ENCODE data around the gene COL10A1.
"Not testable (repeated sequence)": the region's sequence is repeated elsewhere in the genome, so short reads cannot be mapped to it uniquely, and the experiment has no call there.

Gene COL10A1

DNA sequence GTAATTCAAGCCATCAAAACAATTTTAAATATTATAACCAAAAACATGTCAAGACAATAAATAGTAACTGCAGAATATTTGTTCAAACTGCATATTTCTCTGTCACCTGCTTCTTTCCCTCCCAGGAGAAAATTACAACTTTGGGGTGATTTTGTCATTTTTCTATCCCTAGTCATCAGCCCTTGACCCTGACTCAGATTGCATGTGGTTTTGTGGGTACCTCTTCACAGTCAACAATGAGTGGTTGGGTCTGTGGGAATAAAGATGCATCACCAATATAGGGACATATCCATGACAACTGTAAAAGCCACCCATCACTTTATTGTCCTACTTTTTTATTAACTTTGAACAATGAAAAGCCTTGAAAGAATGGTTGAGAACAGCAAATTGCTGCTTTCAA lies 7.3 kb downstream of the COL10A1 start:
- DNase-seq: no peak

- DNase-seq: no peak
These were observed 10.2 kb downstream of the COL10A1 start for GRCh38 chr6:116115781-116116180.

DNA sequence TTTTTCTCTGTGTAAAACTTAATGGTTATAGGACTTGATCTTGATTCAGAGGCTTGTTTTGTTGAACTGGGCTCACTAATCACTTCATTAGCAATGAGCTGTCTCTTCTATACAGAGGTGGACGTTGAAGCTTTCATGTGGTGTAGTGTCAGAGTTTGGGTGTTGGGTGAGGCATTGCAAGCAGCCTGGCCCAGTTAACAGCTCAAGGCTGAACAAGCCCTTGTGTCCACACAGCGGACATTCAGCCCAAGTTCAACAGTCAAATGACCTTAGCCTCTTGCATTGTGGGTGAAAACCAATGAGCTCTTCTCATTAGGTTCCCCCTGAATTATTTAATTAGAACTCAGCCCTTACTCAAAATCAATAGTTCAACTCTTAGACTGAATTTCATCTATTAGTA lies 12.5 kb downstream of the COL10A1 start:
- DNase-seq: no peak

DNA sequence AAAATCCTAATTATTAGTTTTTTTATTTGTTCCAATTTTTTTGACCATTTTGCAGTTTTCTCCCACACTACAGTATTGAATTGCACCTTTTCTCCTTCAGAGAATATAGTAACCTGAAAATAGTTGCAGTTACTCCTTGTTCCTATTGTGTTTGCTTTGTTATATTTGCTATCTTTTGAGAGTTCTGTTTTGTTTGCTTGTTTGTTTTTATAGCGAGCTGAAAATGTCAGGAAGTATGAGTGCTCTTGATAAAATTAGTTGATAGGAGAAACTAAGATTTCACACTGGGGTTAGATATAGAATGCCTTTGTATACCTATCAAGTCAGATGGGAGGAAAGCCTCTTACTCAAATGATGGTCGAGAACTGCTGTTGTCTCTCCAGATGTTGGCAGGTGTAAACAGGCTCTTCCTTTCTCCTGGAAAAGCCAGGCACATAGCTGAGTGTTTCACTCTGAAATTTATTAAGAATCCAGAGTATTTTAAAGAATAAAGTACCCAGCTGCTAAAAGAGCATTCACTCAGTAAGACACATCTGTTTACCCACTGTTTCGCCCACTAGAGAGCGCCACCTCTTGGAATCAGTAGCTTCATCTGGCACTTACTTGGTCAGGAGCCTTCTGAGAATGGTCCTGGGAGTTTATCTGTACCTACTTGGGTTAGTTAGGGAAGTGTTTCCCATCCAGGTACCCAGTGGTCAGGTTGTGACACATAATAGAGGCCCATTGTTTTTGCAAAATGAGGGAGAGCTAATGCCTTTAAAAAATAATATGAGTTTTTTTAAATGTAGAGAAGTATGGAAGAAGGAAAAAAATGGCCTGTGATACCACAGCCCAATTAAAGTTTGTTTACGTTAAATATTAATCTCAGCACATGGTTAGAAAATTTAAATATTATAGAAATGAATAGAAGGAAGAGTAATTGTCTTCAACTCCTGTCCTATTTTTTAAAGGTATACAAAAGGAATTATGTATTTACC lies 14.1 kb downstream of the COL10A1 start:
- peak; percentile 33 for DNase-seq

DNA sequence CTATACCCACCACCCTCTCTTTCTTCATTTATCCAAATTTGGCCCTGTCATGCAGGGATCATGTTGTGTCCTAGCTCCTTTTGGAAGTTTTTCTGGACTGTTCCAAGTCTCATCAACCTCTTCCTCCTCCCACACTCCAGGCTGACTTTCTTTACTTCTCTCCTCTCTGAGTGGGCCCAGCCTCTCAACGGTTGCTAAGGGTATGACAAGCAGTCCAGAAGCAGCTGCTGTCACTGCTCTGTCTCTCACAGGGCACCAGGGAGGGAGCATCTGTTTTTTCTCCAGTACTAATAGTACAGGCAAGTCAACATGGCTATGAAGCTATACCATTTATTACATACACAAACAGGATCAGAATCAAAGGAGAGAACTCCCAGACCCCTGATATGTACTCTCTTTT lies 17.1 kb downstream of the COL10A1 start:
- no peak for DNase-seq

GRCh38 chr6:116106146-116106545 lies 19.8 kb downstream of the COL10A1 start:
- no peak for DNase-seq

DNA sequence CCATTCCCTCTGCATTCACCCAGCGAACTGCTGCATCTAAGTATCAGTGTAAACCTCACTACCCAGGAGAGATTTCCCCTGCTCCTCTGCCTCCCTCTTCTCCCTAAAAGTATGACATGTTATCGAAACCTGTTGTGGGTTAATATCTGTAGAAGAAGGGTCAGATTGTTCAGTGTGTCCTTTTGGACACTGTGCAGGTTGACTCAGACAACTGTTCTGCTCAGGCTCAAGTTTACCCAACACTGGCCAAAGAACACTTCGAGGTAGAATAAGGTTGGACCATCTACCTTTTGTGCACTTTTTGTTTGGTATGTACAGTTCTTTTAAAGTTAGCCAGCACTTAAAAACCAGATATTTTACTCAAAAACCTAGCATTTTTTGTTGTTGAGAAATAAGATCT lies 20.7 kb downstream of the COL10A1 start:
- DNase-seq: no peak

DNA sequence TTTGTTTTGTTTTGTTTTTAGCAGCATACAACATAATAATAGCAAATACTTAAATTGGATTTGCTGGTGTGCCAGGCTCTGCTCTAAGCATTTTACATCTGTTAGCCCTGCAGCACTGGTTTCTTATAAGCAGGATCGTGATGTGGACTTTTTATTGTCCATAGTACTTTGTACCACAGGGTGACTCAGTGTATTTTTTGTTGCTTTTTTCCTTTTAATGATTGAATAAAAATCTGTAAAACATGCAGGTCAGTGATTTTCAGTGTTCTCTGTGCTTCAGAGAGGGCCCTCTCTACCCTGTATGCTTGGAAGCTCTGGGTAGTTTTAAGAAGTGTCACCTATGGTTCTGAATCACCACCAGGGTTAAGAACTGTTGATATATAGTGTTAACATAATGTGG lies 21.3 kb downstream of the COL10A1 start:
- no peak for DNase-seq

GRCh38 chr6:116102873-116103272 lies 23.1 kb downstream of the COL10A1 start:
- DNase-seq: no peak

DNA sequence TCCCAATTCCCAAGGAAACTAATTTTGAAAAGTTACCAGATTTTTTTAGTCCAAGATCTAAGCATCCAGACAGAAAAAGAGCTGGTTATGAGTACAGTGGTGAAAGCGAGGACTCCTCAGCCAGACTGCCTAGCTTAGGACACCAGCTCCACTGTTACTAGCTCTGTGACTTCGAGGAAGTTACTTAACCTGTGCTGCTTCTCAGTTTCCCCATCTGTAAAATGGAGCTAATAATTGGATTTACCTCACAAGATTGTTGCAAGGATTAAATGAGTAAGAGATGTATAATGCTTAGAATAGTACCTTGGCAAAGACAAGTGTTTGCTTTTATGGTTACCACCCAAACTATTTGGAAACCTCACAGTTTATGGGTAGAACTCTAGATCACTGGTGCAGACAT lies 24.1 kb downstream of the COL10A1 start:
- no peak for DNase-seq

GRCh38 chr6:116101302-116101718 lies 24.6 kb downstream of the COL10A1 start:
- no peak for DNase-seq

DNA sequence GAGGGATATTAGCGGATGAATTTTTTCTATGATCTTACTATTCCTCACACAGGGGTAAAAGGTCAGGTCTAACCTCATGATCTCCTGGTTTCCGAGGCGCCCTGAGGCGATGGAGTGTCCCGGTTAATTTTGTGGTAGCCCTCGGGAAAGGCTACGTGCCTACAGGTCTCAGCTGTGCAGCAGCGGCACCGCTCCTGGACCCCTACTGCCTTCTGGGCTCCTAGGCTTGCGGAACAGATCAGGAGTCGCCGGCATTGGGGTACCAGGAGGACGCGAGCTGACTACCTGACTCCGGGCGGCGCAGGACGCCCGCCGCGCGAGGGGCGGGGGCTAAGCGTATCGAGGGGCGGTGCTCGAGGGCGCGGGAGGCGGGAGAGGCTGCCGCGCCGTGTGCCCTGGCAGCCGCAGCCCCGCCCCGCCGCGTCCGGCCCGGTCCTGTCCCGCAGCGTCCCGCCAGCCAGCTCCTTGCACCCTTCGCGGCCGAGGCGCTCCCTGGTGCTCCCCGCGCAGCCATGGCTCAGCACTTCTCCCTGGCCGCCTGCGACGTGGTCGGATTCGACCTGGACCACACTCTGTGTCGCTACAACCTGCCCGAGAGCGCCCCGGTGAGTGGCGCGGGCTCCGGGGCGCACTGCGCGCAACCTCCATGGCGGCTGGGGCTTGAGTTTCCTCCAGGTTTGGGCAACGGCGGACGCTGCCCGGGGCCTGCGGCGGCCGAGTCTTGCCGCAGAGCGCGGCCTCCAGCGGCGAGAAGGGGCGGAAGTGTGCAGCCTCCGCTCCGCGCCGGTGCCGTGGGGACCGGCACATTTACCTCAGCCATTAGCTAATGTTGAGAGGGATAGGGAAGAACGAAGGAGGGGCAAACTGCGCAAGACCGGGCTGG lies 25.3 kb downstream of the COL10A1 start, which contains the start of gene NT5DC1:
TSS of gene NT5DC1 (plus strand) at position 435 of the 883 bp plus-strand sequence. CDS start at position 513, 78 bp downstream.
- peak; percentile 89 for DNase-seq

DNA sequence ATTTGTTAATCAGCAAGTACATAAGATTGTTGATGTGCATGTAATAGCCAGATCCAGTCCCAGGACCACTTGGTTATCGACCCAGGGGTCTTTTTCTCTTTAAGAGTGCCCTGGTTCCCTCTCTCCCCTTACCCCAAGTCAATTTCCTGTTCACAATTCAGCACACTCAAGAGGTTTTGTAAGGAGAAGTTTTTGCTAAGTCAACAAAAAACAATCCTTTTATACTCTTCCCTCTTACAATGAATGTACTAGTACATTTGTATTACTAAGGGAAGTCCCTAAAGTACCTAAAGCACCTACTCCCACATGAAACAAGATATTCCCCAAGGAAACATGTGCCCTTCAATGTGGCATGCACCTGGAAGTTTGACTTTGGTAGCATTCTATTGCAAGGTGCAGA lies 26.9 kb downstream of the COL10A1 start:
- no peak for DNase-seq

DNA sequence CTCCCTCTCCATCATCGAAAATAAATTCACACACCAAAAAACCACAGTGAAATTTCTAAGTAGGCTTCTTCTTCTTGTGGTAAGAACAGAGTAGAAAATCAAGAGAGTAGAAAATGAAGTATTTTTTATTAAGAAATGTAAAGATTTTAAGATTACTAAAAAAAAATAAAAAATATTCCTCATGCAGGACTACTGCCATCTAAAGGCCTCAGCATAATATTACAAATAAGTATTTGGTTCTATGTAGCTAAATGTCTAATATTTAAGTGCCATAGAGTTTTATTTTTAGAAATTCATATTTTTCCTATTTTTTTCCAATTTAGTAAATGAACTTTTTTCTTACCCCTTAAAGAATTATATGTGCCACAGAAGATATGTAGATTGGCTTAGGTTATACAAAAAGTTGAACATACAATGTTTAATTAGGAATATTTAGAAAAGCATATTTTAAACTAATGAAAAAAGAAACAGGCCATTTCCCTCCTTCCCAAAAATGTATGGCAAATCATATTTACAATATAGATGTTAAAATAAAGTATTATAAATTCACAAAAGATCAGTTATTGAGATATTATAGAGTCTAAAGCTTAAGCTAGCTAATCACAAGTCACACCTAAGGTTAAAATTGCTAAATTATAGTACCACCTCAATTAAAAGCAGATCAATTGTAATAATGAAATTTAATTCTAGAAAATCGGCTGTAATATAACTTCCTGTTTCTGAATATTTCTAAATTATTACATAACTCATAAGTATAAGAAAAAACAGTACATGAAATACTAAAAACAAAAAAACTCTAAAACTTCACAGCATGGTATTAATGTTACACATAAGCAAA lies 28.7 kb downstream of the COL10A1 start:
- no peak for DNase-seq

DNA sequence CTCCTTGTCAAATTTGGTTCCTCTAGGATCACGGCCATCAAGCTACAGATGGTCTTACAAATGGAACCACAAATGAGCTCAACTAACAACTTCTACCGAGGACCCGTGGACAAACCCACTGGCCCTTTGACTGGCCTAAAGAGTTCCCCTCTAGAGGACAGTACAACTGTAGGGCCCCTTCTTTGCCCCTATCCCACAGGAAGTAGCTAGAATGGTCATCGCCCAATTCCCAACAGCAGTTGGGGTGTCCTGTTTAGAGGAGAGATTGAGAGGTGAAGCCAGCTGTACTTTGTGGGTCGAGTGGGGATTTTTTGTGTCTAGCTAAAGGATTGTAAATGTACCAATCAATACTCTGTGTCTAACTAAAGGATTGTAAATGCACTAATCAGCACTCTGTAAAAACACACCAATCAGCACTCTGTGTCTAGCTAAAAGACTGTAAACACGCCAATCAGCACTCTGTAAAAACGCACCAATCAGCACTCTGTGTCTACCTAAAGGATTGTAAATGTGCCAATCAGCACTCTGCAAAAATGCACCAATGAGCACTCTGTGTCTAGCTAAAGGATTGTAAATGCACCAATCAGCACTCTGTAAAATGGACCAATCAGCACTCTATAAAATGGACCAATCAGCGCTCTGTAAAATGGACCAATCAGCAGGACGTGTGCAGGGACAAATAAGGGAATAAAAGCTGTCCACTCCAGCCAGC lies 29.7 kb downstream of the COL10A1 start:
- DNase-seq: not testable (repeated sequence)

- no peak for DNase-seq
These were observed 31.9 kb downstream of the COL10A1 start for GRCh38 chr6:116094041-116094440.

GRCh38 chr6:116090251-116090650 lies 35.7 kb downstream of the COL10A1 start:
- no peak for DNase-seq

DNA sequence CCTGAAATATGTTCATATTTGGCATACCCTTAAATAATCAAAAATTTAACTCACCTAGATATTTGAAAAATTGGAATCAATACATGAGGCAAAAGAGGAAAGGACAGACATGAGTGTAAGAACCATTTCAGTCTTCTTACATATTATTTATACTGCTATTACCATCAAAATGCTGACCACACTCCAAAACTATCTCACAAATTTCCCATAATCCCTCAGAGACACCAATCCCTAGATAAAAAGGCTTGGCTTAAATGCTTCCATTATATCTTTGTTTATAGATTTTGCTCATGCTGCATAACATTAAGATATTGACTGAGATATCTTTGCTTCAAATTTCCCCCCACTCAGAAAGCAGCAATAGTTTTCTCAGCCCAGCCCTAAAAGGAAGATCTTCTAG lies 37.0 kb downstream of the COL10A1 start:
- DNase-seq: no peak

DNA sequence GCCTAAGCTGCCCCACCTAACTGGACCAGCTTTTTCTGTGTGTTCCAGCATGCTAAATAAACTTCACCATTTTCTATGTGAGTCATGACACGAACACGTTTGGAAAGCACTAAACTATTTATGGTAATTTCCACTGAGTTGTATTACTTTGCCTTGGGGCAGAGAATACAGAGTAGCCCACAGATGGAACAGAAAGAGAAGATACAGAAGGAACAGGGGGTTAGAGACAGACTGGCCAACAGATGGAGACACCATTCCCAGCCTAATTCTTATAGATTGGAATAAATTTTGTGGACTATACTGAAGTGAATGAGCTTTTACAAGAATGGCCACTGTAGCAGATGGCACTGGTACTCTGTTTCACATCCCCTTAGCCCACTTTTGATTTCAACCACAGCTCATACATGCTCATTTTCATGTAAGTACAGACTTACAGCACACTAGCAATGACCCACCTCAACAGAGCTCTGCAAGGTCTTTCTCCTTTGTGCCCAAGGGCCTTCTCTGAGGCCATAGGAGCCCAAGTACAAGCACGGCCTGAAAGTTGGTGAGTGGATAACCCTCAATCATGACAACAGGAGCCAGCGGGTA lies 38.4 kb downstream of the COL10A1 start:
- no peak for DNase-seq

- DNase-seq: no peak
These were observed 41.6 kb downstream of the COL10A1 start for GRCh38 chr6:116084284-116084683.

- no peak for DNase-seq
These were observed 42.9 kb downstream of the COL10A1 start for GRCh38 chr6:116083052-116083451.

DNA sequence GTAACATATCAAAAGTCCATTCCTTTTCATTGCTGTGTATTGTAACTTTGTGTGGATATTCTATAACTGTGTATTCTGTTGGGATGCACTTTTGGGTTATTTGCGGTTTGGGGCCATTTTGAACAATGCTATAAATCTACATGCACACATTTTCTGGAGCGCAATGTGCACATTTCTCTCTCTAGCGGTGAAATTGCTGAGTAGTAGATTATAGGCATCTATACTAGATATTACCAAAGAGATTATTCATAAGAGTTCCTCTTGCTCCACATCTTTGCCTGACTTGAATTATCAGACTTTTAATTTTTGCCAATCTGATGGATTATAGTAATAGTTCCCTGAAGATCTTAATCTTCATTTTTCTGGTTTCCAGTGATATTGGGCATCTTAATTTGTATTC lies 47.0 kb downstream of the COL10A1 start:
- DNase-seq: no peak
